Neural cell (in vitro differentiated cells): Measurements from ENCODE around the gene PLAAT2. TPM values are rescaled to one million over a fixed set of nuclear protein-coding genes. Genes with fewer than 3 reads are reported as not detected.

Experiments used
- H2AFZ ChIP-seq: fragments of 200-600, 300-800 bp; sonication (generic), shearing (Covaris generic); 2 replicates; pipeline ENCODE4 v1.6.0; 2014; ENCODE audit warnings: low read depth, mild to moderate bottlenecking, antibody characterized with exemption, low read length, moderate library complexity
- H3F3A ChIP-seq: fragments of 200-600 bp; shearing (Covaris generic); 2 replicates; pipeline ENCODE4 v1.6.1; 2016; ENCODE audit warnings: mild to moderate bottlenecking, moderate library complexity, mixed read lengths, antibody characterized with exemption, low read length; ENCODE audit not compliant: insufficient read depth, poor library complexity, severe bottlenecking
- H3K27ac ChIP-seq: fragments of 200-600, 300-800 bp; sonication (generic), shearing (Covaris generic); 2 replicates; pipeline ENCODE4 v1.5.1; 2014; ENCODE audit warnings: mild to moderate bottlenecking, low read length, moderate library complexity
- H3K27me3 ChIP-seq: fragments of 300-800, 200-600 bp; sonication (generic), shearing (Covaris generic); 2 replicates; pipeline ENCODE4 v1.6.0; 2014; ENCODE audit warnings: mild to moderate bottlenecking, low read depth, low read length, moderate library complexity; ENCODE audit not compliant: insufficient read depth
- H3K36me3 ChIP-seq: fragments of 300-800, 200-600 bp; sonication (generic), shearing (Covaris generic); 2 replicates; pipeline ENCODE4 v1.5.1; 2014; ENCODE audit warnings: mild to moderate bottlenecking, antibody characterized with exemption, low read length, moderate library complexity; ENCODE audit not compliant: insufficient read depth
- H3K4me2 ChIP-seq: fragments of 300-800, 200-600 bp; sonication (generic), shearing (Covaris generic); 2 replicates; pipeline ENCODE4 v1.6.0; 2014; ENCODE audit warnings: mild to moderate bottlenecking, low read length
- H3K4me3 ChIP-seq: fragments of 300-800, 200-600 bp; sonication (generic), shearing (Covaris generic); 2 replicates; pipeline ENCODE4 v1.5.1; 2014; ENCODE audit warnings: mild to moderate bottlenecking, low read length, moderate library complexity
- H3K79me2 ChIP-seq: fragments of 200-600 bp; shearing (Covaris generic); replicated peaks from 2 replicates; pipeline ENCODE4 v1.6.0; 2014; ENCODE audit warnings: mild to moderate bottlenecking, low read length, moderate library complexity; ENCODE audit not compliant: insufficient read depth
- H3K9ac ChIP-seq: fragments of 300-800, 200-600 bp; sonication (generic), shearing (Covaris generic); 2 replicates; pipeline ENCODE4 v1.6.1; 2016; ENCODE audit warnings: mild to moderate bottlenecking, low read length, mixed read lengths
- H3K9me2 ChIP-seq: fragments of 200-600 bp; shearing (Covaris generic); 2 replicates; pipeline ENCODE4 v1.6.1; 2016; ENCODE audit warnings: mild to moderate bottlenecking, low read length, mixed read lengths; ENCODE audit not compliant: insufficient read depth
- H3K9me3 ChIP-seq: fragments of 200-600, 300-800 bp; sonication (generic), shearing (Covaris generic); 2 replicates; pipeline ENCODE4 v1.6.1; 2016; ENCODE audit warnings: mild to moderate bottlenecking, mixed run types, low read length, moderate library complexity, mixed read lengths
- H4K20me1 ChIP-seq: fragments of 200-600 bp; shearing (Covaris generic); 2 replicates; pipeline ENCODE4 v1.6.1; 2016; ENCODE audit warnings: mild to moderate bottlenecking, mixed run types; ENCODE audit not compliant: insufficient read depth
- EP300 ChIP-seq: fragments of 450-650 bp; conservative IDR thresholded peaks from 2 replicates; pipeline ENCODE4 v1.6.1; 2014; ENCODE audit warnings: antibody characterized with exemption, mild to moderate bottlenecking, moderate library complexity; ENCODE audit not compliant: poor library complexity, severe bottlenecking
- EZH2 ChIP-seq: fragments of 200-600, 300-800 bp; shearing (Covaris generic), sonication (generic); IDR thresholded peaks from 2 replicates; pipeline ENCODE4 v1.6.1; 2014; ENCODE audit warnings: antibody characterized with exemption, low read length, borderline replicate concordance, mild to moderate bottlenecking; ENCODE audit not compliant: insufficient read depth, poor library complexity, severe bottlenecking
- MXI1 ChIP-seq: fragments of 450-650 bp; conservative IDR thresholded peaks from 2 replicates; pipeline ENCODE4 v1.6.1; 2014; ENCODE audit warnings: antibody characterized with exemption, mild to moderate bottlenecking; ENCODE audit not compliant: poor library complexity, severe bottlenecking
- POLR2AphosphoS5 ChIP-seq: IDR thresholded peaks from 2 replicates; pipeline ENCODE4 v1.6.1; 2012
- RAD21 ChIP-seq: fragments of 450-650 bp; conservative IDR thresholded peaks from 2 replicates; pipeline ENCODE4 v1.6.1; 2014; ENCODE audit warnings: antibody characterized with exemption, mild to moderate bottlenecking, moderate library complexity
- SMC3 ChIP-seq: fragments of 450-650 bp; conservative IDR thresholded peaks from 2 replicates; pipeline ENCODE4 v1.6.1; 2014; ENCODE audit warnings: antibody characterized with exemption, mild to moderate bottlenecking, moderate library complexity; ENCODE audit not compliant: poor library complexity
- TAF1 ChIP-seq: IDR thresholded peaks from 2 replicates; pipeline ENCODE4 v1.6.1; 2012; ENCODE audit warnings: low read depth
- polyA plus RNA-seq: library from polyadenylated mRNA; depleted of rRNA; stranded (reverse); fragments of >200 nt; gene quantifications from 2 replicates; pipeline ENCODE4 v1.2.3, GENCODE V29; 2014
- TF ChIP-seq, protein P1 (sequence below): IDR thresholded peaks from 2 replicates; pipeline ENCODE4 v1.6.1; 2012; ENCODE audit warnings: borderline replicate concordance
- TF ChIP-seq, protein P2 (sequence below): fragments of 450-650 bp; IDR thresholded peaks from 2 replicates; pipeline ENCODE4 v1.5.1; 2014; ENCODE audit warnings: antibody characterized with exemption, mild to moderate bottlenecking, moderate library complexity; ENCODE audit not compliant: poor library complexity, severe bottlenecking

The PLAAT2 gene
- polyA plus RNA-seq, 1 donor from 2014 or later, result not detected

DNA sequence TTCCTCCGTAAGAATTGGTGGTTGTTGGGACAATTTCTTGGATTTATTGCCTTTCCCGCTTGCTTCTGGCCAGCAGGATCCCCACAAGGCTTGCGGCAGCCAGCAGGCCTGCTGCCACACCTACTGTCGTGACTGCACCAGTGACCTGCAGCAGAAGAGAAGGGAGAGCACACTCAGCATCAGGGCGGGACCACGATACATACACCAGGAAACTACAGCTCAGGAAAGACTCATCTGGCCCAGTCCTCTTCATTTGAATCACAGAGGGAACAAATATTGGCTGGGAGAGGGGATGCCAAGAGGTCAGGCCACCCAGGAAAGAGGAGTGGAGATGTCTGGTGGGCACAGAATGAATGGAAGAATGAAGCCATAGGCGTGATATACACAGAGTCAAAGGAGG lies 10.3 kb downstream of the PLAAT2 start:
- Histone ChIP-seq H4K20me1 (no peaks in the 10 kb centered on the region), H3K9ac (no peak overlapping the region), H3K27me3 (no peaks in the 10 kb centered on the region), H3K4me2 (no peak overlapping the region), H3K9me3 (no peaks in the 10 kb centered on the region), H3K36me3 (no peaks in the 10 kb centered on the region), H3K9me2 (no peaks in the 10 kb centered on the region), H3F3A (no peaks in the 10 kb centered on the region), H3K4me3 (no peak overlapping the region), H2AFZ (no peak overlapping the region), H3K79me2 (no peaks in the 10 kb centered on the region), H3K27ac (no peak overlapping the region)
- TF ChIP-seq TAF1 (no peak), MXI1 (no peak), RAD21 (no peak), EP300 (no peak), SMC3 (no peak), POLR2AphosphoS5 (no peak), EZH2 (no peak)
- TF ChIP-seq, protein P1, sequence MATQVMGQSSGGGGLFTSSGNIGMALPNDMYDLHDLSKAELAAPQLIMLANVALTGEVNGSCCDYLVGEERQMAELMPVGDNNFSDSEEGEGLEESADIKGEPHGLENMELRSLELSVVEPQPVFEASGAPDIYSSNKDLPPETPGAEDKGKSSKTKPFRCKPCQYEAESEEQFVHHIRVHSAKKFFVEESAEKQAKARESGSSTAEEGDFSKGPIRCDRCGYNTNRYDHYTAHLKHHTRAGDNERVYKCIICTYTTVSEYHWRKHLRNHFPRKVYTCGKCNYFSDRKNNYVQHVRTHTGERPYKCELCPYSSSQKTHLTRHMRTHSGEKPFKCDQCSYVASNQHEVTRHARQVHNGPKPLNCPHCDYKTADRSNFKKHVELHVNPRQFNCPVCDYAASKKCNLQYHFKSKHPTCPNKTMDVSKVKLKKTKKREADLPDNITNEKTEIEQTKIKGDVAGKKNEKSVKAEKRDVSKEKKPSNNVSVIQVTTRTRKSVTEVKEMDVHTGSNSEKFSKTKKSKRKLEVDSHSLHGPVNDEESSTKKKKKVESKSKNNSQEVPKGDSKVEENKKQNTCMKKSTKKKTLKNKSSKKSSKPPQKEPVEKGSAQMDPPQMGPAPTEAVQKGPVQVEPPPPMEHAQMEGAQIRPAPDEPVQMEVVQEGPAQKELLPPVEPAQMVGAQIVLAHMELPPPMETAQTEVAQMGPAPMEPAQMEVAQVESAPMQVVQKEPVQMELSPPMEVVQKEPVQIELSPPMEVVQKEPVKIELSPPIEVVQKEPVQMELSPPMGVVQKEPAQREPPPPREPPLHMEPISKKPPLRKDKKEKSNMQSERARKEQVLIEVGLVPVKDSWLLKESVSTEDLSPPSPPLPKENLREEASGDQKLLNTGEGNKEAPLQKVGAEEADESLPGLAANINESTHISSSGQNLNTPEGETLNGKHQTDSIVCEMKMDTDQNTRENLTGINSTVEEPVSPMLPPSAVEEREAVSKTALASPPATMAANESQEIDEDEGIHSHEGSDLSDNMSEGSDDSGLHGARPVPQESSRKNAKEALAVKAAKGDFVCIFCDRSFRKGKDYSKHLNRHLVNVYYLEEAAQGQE, result no peak
- TF ChIP-seq, protein P2, sequence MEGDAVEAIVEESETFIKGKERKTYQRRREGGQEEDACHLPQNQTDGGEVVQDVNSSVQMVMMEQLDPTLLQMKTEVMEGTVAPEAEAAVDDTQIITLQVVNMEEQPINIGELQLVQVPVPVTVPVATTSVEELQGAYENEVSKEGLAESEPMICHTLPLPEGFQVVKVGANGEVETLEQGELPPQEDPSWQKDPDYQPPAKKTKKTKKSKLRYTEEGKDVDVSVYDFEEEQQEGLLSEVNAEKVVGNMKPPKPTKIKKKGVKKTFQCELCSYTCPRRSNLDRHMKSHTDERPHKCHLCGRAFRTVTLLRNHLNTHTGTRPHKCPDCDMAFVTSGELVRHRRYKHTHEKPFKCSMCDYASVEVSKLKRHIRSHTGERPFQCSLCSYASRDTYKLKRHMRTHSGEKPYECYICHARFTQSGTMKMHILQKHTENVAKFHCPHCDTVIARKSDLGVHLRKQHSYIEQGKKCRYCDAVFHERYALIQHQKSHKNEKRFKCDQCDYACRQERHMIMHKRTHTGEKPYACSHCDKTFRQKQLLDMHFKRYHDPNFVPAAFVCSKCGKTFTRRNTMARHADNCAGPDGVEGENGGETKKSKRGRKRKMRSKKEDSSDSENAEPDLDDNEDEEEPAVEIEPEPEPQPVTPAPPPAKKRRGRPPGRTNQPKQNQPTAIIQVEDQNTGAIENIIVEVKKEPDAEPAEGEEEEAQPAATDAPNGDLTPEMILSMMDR, result no peak

DNA sequence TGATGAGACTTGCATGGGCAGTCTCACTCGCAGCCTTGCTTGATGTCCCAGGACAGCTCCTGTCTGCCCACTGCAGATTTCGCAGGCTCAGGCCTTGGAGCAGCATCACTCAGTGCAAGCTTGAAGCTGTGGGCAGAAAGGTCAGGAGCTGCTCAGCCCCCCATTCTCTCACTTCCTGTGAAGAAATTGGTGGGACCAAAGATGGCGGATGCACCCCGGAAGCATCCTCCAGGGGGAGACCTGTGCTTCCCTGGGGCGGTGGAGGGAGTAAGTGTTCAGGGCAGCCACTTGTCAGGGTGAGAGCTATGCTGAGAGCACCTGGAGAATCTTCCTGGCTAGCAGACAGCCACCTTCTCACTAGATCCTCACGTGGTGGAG lies 11.3 kb downstream of the PLAAT2 start:
- Histone ChIP-seq H3F3A (no peaks in the 10 kb centered on the region), H3K4me2 (no peak overlapping the region), H3K9me2 (no peaks in the 10 kb centered on the region), H3K79me2 (no peaks in the 10 kb centered on the region), H3K27me3 (no peaks in the 10 kb centered on the region), H3K4me3 (no peak overlapping the region), H3K9ac (no peak overlapping the region), H2AFZ (no peak overlapping the region), H4K20me1 (no peaks in the 10 kb centered on the region), H3K9me3 (no peaks in the 10 kb centered on the region), H3K27ac (no peak overlapping the region), H3K36me3 (no peaks in the 10 kb centered on the region)
- no peak for TF ChIP-seq EP300
- TF ChIP-seq, protein P2, result no peak
- TF ChIP-seq SMC3, result no peak
- no peak for TF ChIP-seq EZH2
- TF ChIP-seq TAF1, result no peak
- TF ChIP-seq MXI1, result no peak
